Upper lobe of left lung (tissue), 6 donors: ENCODE results near the gene AURKAIP1. TPM values are rescaled to one million over a fixed set of nuclear protein-coding genes. Genes with fewer than 3 reads are reported as not detected.

Source experiments
- ATAC-seq, 2 donors: fragments of 200-7000 bp; cut with Tn5 transposase; one replicate each; pipeline ENCODE4 v1.9.1; 2022; ENCODE audit warnings: mild to moderate bottlenecking in 2 of 2, moderate library complexity in 2 of 2; ENCODE audit not compliant: low FRiP score in 2 of 2
- DNase-seq, 2 donors: peaks; one replicate each; pipeline ENCODE4 v3.0.0-alpha.2; 2019 to 2020
- H3K27ac ChIP-seq, 4 donors: fragments of 200-600 bp; sonication (generic); one replicate each; pipeline ENCODE4 v1.5.1; 2016 to 2019
- H3K27me3 ChIP-seq, 4 donors: fragments of 200-600 bp; sonication (generic); one replicate each; pipeline ENCODE4 v1.5.1; 2017 to 2019
- H3K36me3 ChIP-seq, 4 donors: fragments of 200-600 bp; sonication (generic); one replicate each; pipeline ENCODE4 v1.5.1; 2016 to 2019
- H3K4me1 ChIP-seq, 4 donors: fragments of 200-600 bp; sonication (generic); one replicate each; pipeline ENCODE4 v1.5.1; 2018 to 2019
- H3K4me3 ChIP-seq, 4 donors: fragments of 200-600 bp; sonication (generic); one replicate each; pipeline ENCODE4 v1.5.1; 2017 to 2019; ENCODE audit warnings: mild to moderate bottlenecking in 2 of 4, moderate library complexity in 1 of 4
- H3K9me3 ChIP-seq, 4 donors: fragments of 200-600 bp; sonication (generic); one replicate each; pipeline ENCODE4 v1.5.1; 2018 to 2019
- EP300 ChIP-seq, 4 donors: sonication (generic); formaldehyde crosslinking; IDR thresholded peaks; one replicate each; pipeline ENCODE4 v1.5.1; 2017; ENCODE audit warnings: antibody characterized with exemption in 4 of 4, control low read depth in 2 of 4
- POLR2A ChIP-seq, 4 donors: fragments of 450-650 bp; IDR thresholded peaks; one replicate each; pipeline ENCODE4 v1.5.1; 2016 to 2017; ENCODE audit warnings: antibody characterized with exemption in 4 of 4, mild to moderate bottlenecking in 2 of 4
- POLR2AphosphoS5 ChIP-seq, 2 donors: sonication (generic); formaldehyde crosslinking; IDR thresholded peaks; one replicate each; pipeline ENCODE4 v1.5.1; 2017; ENCODE audit warnings: antibody characterized with exemption in 2 of 2
- WGBS, 2 donors: methylation state at CpG; one replicate each; pipeline ENCODE4 v1.1.5; 2017 to 2018; 5-methylcytosine and 5-hydroxymethylcytosine counted together
- total RNA-seq, 6 donors: library from RNA; depleted of rRNA in 4 of 6; stranded (reverse); fragments of >200 nt in 4 of 6; gene quantifications; one replicate each; pipeline versions ENCODE4 v1.1.0 to v1.2.1, GENCODE V29; 2016 to 2021
- TF ChIP-seq, protein P1 (sequence below), 6 experiments: fragments of 450-650 bp in 4 of 6; fragments of 200-600 bp in 2 of 6; sonication (generic) in 2 of 6; IDR thresholded peaks; one replicate each; pipeline ENCODE4 v1.5.1; 2016 to 2019; ENCODE audit warnings: antibody characterized with exemption in 6 of 6
- donor health status: DM: no; HTN: no; CAD: no; lungs with moderate emphysema.
- donor health status: DM: no; HTN: yes; CAD: no; lungs with severe emphysema.

Gene AURKAIP1
- total RNA-seq, 6 donors from 2014 or later, result 76.0 to 149 (median 119) TPM

DNA sequence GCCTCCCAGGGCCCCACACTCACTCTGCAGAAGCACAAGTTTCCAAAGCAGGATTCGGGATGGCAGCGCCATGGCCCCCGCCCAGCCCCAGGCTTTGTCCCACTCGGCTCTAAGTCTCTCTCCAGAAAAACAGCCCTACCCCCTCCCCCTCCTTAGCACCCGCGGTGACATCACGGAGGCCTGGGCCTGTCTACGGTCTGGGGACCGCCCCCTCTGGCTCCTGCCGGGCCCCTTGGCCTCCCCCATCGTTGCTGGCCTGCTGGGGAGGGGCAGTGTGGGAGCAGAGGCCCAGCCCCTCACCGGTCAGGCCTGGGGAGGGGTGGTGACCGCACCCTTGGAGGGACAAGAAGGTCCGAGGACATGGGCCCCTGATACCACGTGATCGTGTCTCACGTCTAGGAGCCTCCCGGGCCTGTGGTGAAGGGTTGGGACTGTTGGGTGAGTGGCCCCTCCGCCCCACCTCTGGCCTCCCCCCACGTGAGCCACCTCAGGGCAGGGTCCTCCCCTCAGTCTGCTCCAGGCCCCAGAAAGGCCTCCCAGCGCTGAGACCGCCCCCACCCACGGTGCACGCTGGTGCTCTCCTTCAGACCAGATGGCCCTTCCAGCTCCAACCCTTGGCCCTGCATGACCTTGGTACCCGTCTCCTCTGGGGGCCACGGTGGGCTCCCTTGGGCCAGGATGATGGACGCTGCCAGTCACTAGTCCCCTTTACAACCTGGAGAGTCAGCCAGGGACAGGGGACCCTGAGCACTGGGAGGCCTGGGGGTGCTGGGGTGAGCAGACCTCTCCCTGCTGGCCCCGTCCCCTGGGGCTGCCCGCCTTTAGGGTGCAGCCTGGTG lies 16.4 kb downstream of the AURKAIP1 start, which contains the start of gene MXRA8:
Gene MXRA8 (minus strand): TSS at position 123 of the 839 bp plus-strand sequence. CDS start 51 bp downstream, at position 72.
- ATAC-seq (peak; percentile 71 to 76), DNase-seq (peak in 1 of 2 donors; percentile 89)
- Histone ChIP-seq H3K4me3 (peak within 1 kb of the TSS; percentile 21 to 53 (median 44)), H3K9me3 (no peaks in the 10 kb centered on the region), H3K27me3 (peaks cover 2 to 44% (median 22%) of the 10 kb centered on the region in 4 donors), H3K36me3 (peaks cover 0 to 6% (median 0%) of the 10 kb centered on the region in 4 donors), H3K4me1 (peaks cover 32 to 58% (median 52%) of the 10 kb centered on the region in 4 donors), H3K27ac (peak within 1 kb of the TSS; percentile 76 to 85 (median 83))
- TF ChIP-seq POLR2AphosphoS5 (IDR thresholded peaks at IDR 0.05), result peak in 1 of 2 donors; percentile 29
- TF ChIP-seq, protein P1, sequence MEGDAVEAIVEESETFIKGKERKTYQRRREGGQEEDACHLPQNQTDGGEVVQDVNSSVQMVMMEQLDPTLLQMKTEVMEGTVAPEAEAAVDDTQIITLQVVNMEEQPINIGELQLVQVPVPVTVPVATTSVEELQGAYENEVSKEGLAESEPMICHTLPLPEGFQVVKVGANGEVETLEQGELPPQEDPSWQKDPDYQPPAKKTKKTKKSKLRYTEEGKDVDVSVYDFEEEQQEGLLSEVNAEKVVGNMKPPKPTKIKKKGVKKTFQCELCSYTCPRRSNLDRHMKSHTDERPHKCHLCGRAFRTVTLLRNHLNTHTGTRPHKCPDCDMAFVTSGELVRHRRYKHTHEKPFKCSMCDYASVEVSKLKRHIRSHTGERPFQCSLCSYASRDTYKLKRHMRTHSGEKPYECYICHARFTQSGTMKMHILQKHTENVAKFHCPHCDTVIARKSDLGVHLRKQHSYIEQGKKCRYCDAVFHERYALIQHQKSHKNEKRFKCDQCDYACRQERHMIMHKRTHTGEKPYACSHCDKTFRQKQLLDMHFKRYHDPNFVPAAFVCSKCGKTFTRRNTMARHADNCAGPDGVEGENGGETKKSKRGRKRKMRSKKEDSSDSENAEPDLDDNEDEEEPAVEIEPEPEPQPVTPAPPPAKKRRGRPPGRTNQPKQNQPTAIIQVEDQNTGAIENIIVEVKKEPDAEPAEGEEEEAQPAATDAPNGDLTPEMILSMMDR (IDR thresholded peaks at IDR 0.05), result no peak
- WGBS, 2 donors, result 28 to 40% methylated on average over 12 to 26 of the region's 29 CpGs

DNA sequence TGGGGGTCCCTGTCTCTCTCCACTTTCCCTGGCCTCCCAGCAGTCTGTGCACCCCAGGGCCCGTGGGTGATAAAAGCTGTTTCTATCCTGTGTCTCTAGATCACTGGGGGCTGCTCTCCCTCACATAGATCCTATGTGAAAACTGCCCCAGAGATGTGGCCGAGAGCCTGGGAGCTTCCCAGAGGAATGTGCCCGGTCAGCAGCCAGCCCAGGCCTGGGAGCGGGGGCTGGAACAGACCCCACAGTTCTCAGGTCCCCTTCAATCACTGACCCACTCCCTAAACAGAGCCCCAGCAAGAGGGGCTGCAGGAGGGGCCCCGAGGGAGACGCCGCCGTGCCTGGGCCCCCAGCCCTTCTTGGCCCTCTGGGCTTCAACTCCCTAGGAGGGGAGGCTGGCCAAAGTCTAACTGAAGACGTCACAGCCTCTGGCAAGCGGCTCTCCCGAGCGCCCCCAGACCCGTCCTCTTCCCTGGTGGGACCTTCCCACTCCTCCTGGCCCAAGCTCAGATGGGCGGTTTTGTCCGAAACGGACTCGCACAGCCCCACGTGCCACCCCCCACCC lies 17.1 kb downstream of the AURKAIP1 start:
- H3K27ac ChIP-seq, result peak overlapping the region; percentile 76 to 85 (median 83)
- DNase-seq (no peak), ATAC-seq (no peak)
- TF ChIP-seq POLR2A (IDR thresholded peaks at IDR 0.05) (no peak), POLR2AphosphoS5 (IDR thresholded peaks at IDR 0.05) (no peak), EP300 (IDR thresholded peaks at IDR 0.05) (no peak)
- TF ChIP-seq, protein P1 (IDR thresholded peaks at IDR 0.05), result no peak
- peaks cover 36 to 65% (median 58%) of the 10 kb centered on the region in 4 donors for H3K4me1 ChIP-seq
- H3K36me3 ChIP-seq, result peaks cover 0 to 6% (median 0%) of the 10 kb centered on the region in 4 donors
- H3K9me3 ChIP-seq, result no peaks in the 10 kb centered on the region
- H3K27me3 ChIP-seq, result peaks cover 2 to 51% (median 27%) of the 10 kb centered on the region in 4 donors
- H3K4me3 ChIP-seq, result peak overlapping the region; percentile 21 to 53 (median 44)
- whole genome bisulfite sequencing, 2 donors, result 7 to 62% methylated on average over 3 to 11 of the region's 18 CpGs

DNA sequence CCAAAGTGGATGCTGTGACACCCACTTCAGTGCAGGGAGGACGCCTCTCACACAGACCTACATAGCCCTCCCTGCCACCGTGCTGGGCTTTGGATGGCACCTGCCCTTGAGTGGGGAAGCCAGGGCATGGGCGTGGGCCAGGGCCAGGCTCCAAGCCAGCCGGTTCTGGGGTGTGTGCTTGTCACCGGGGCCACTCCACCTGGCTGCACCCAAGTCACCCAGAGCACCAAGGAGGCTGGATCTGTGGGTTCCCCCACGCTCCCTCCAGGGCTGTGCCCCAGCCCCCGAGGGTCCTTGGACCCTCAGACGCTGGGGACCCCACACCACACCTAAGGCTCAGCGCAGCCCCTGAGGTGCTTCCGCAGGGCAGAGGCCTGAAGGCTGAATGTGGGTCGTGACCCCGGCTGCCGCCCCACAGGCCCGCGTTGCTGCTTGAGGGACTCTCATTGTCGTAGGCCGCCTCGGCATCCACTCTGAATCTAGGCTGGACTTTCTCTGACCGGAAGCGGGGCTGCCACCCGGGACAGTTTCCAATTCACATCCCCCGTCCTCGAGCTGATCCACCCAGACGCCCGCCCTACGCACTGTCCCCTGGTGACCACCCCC lies 18.1 kb downstream of the AURKAIP1 start:
- H3K27ac ChIP-seq, result peak overlapping the region; percentile 76 to 85 (median 83)
- ATAC-seq, result peak in 1 of 2 donors; percentile 12
- H3K4me3 ChIP-seq, result peak overlapping the region; percentile 22 to 53 (median 44)
- 9 to 33% methylated on average over 8 to 24 of the region's 26 CpGs for WGBS, 2 donors
- H3K4me1 ChIP-seq, result peaks cover 41 to 72% (median 62%) of the 10 kb centered on the region in 4 donors
- H3K27me3 ChIP-seq, result peaks cover 2 to 54% (median 29%) of the 10 kb centered on the region in 4 donors
- H3K36me3 ChIP-seq, result peaks cover 0 to 6% (median 0%) of the 10 kb centered on the region in 4 donors
- TF ChIP-seq POLR2A (IDR thresholded peaks at IDR 0.05) (no peak), POLR2AphosphoS5 (IDR thresholded peaks at IDR 0.05) (no peak), EP300 (IDR thresholded peaks at IDR 0.05) (no peak)
- TF ChIP-seq, protein P1 (IDR thresholded peaks at IDR 0.05), result no peak
- no peaks in the 10 kb centered on the region for H3K9me3 ChIP-seq
- DNase-seq, result peak in 1 of 2 donors; percentile 83

DNA sequence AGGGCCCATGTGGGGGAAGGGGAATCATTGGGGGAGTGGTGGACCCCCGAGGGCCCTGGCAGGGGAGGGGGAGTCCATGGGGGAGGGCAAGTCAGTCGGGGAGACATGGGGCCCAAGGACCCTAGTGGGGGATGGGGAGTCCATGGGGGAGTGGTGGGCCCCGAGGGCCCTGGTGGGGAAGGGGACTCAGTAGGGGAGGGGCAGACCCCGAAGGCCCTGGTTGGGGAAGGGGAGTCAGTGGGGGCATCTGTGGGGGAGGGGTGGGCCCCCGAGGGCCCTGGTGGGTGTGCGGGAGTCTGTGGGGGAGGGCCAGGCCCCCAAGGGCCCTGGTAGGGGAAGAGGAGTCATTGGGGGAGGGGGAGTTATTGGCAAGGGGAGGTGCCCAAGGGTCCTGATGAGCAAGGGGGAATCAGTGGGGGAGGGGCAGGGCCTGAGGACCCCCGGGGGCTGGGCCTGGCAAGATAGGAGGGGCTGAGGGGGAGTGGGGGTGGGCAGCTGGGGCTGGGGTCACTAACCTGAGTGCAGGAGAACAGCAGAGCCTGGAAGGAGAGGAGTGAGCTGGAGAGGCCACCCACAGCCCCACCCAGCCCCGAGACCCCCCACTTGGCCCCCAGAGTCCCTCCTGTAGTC lies 18.7 kb downstream of the AURKAIP1 start:
- WGBS, 2 donors, result 44 to 60% methylated on average over 1 to 5 of the region's 8 CpGs
- Histone ChIP-seq H3K27me3 (peaks cover 2 to 54% (median 29%) of the 10 kb centered on the region in 4 donors), H3K4me3 (peak overlapping the region in 3 of 4 donors; percentile 38 to 53 (median 51)), H3K27ac (peak overlapping the region; percentile 76 to 85 (median 83)), H3K36me3 (peaks cover 0 to 6% (median 0%) of the 10 kb centered on the region in 4 donors), H3K4me1 (peaks cover 40 to 74% (median 65%) of the 10 kb centered on the region in 4 donors), H3K9me3 (no peaks in the 10 kb centered on the region)
- no peak for TF ChIP-seq EP300 (IDR thresholded peaks at IDR 0.05)
- no peak for TF ChIP-seq POLR2AphosphoS5 (IDR thresholded peaks at IDR 0.05)
- TF ChIP-seq, protein P1 (IDR thresholded peaks at IDR 0.05), result no peak
- no peak for TF ChIP-seq POLR2A (IDR thresholded peaks at IDR 0.05)
- DNase-seq (no peak), ATAC-seq (no peak)
